H1 (cell line): Measurements from ENCODE around the gene ILK. TPM values are rescaled to one million over a fixed set of nuclear protein-coding genes. Genes with fewer than 3 reads are reported as not detected.

ENCODE experiments used
- CBX8 ChIP-seq: fragments of 300-800, 300-1000 bp; sonication (generic); IDR thresholded peaks from 2 replicates; pipeline ENCODE4 v1.7.1; 2016; ENCODE audit warnings: low read depth, low read length, borderline replicate concordance
- MAFK ChIP-seq: IDR thresholded peaks from 2 replicates; pipeline ENCODE4 v1.6.1; 2012; ENCODE audit warnings: low read depth, mild to moderate bottlenecking, improper control_type of control experiment, low read length
- NRF1 ChIP-seq: IDR thresholded peaks from 2 replicates; pipeline ENCODE4 v1.6.1; 2011; ENCODE audit warnings: mild to moderate bottlenecking, low read depth, low read length, improper control_type of control experiment
- RBBP5 ChIP-seq: IDR thresholded peaks from 2 replicates; pipeline ENCODE4 v1.7.1; 2012; ENCODE audit warnings: low read depth, mild to moderate bottlenecking, inconsistent platforms, low read length, moderate library complexity, borderline replicate concordance
- SAP30 ChIP-seq: fragments of 300-600 bp; sonication (generic); IDR thresholded peaks from 2 replicates; pipeline ENCODE4 v1.7.1; 2012; ENCODE audit warnings: low read length, moderate library complexity, mild to moderate bottlenecking, inconsistent platforms; ENCODE audit not compliant: insufficient read depth, insufficient replicate concordance
- polyA plus RNA-seq, 7 experiments: library from polyadenylated mRNA; depleted of rRNA in 3 of 7; stranded (reverse) in 5 of 7; unstranded in 2 of 7; fragments of >200 nt in 5 of 7; fragments of 200-250 nt in 2 of 7; gene quantifications; 1 replicate in 5 of 7; 2 replicates in 1 of 7; 4 replicates in 1 of 7; pipeline versions ENCODE4 v1.2.1 to v1.2.3, GENCODE V29; 2011 to 2013; ENCODE audit warnings: missing spikeins in 2 of 7, mixed read lengths in 2 of 7
- total RNA-seq: library from RNA; stranded (reverse); fragmentation: NEBNext Ultra II Directional; extraction: Animal tissue kit (Norgen Biotek cat#: 25700); gene quantifications from 2 replicates; pipeline ENCODE4 v1.2.1, GENCODE V29; 2021
- TF ChIP-seq, protein P1 (sequence below), 3 experiments: IDR thresholded peaks; 1 replicate in 2 of 3; 2 replicates in 1 of 3; pipeline versions ENCODE4 v1.5.1 to v1.6.1; 2011; ENCODE audit warnings: low read length in 3 of 3, mild to moderate bottlenecking in 3 of 3, inconsistent platforms in 2 of 3, low read depth in 1 of 3, moderate library complexity in 1 of 3; ENCODE audit not compliant: insufficient read depth in 1 of 3; ENCODE audit errors: control extremely low read depth in 1 of 3

ILK gene
- total and polyA plus RNA-seq, 2 of the 8 experiments (the other 6 are each of a cell fraction or from before 2014, with no cell fraction given) = 91.4 to 132 TPM

DNA sequence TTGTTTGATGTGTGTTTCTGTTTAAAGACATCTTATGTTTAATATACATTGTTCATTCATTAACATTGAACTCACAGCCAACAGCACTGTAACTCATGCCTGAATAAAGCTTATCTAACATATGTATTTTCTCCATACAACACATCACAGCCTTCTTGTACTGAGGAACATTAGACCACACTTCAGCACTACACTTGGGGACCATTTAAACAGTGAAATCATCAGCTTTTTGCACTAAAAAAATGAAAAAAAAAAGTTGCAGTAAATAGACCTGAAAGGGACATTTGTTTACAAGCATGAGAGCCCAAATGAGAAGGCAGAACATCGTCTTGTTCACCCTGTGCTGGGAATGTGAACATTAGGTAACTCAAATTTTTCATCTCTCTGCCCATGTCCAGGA is 31.0 kb downstream of the ILK start (continued):
- no peak for TF ChIP-seq CBX8
- no peak for TF ChIP-seq NRF1
- TF ChIP-seq RBBP5 = no peak
- no peak for TF ChIP-seq MAFK
- TF ChIP-seq, protein P1, sequence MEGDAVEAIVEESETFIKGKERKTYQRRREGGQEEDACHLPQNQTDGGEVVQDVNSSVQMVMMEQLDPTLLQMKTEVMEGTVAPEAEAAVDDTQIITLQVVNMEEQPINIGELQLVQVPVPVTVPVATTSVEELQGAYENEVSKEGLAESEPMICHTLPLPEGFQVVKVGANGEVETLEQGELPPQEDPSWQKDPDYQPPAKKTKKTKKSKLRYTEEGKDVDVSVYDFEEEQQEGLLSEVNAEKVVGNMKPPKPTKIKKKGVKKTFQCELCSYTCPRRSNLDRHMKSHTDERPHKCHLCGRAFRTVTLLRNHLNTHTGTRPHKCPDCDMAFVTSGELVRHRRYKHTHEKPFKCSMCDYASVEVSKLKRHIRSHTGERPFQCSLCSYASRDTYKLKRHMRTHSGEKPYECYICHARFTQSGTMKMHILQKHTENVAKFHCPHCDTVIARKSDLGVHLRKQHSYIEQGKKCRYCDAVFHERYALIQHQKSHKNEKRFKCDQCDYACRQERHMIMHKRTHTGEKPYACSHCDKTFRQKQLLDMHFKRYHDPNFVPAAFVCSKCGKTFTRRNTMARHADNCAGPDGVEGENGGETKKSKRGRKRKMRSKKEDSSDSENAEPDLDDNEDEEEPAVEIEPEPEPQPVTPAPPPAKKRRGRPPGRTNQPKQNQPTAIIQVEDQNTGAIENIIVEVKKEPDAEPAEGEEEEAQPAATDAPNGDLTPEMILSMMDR (IDR thresholded peaks at IDR 0.05; ENCODE audit: control extremely low read depth in 1 of 3, insufficient read depth in 1 of 3, low read depth in 1 of 3, low read length in 3 of 3) = no peak
- TF ChIP-seq SAP30 = no peak
